GM12872 (cell line): ENCODE results near the gene TMEM183A.

Experiments
- CTCF ChIP-seq: IDR thresholded peaks from 3 replicates; pipeline ENCODE4 v1.5.1; 2011; ENCODE audit warnings: low read depth, mild to moderate bottlenecking, low read length, moderate library complexity; ENCODE audit not compliant: insufficient read depth

TMEM183A gene

GRCh38 chr1:202991112-202991511 is 16.1 kb upstream of the TMEM183A start:
- TF ChIP-seq CTCF = no peak

- TF ChIP-seq CTCF = no peak
Measured at GRCh38 chr1:202994756-202995155, 12.4 kb upstream of the TMEM183A start.

- TF ChIP-seq CTCF = peak; percentile 74
Measured at GRCh38 chr1:202998836-202999750, 8.1 kb upstream of the TMEM183A start.

- no peak for TF ChIP-seq CTCF
Measured at GRCh38 chr1:203000217-203000944, 6.8 kb upstream of the TMEM183A start.

GRCh38 chr1:203001986-203002385 is 5.2 kb upstream of the TMEM183A start:
- no peak for TF ChIP-seq CTCF

- TF ChIP-seq CTCF = no peak
Measured at GRCh38 chr1:203002951-203003350, 4.2 kb upstream of the TMEM183A start.

- TF ChIP-seq CTCF = no peak
Measured at GRCh38 chr1:203009185-203009584, 2.0 kb downstream of the TMEM183A start.
